ENCODE results near the gene DNER. TPM values are rescaled to one million over a fixed set of nuclear protein-coding genes. Genes with fewer than 3 reads are reported as not detected.

Gene DNER
- total and polyA plus RNA-seq, 2 experiments from 2014 or later = 4.7 to 8.8 TPM

DNA sequence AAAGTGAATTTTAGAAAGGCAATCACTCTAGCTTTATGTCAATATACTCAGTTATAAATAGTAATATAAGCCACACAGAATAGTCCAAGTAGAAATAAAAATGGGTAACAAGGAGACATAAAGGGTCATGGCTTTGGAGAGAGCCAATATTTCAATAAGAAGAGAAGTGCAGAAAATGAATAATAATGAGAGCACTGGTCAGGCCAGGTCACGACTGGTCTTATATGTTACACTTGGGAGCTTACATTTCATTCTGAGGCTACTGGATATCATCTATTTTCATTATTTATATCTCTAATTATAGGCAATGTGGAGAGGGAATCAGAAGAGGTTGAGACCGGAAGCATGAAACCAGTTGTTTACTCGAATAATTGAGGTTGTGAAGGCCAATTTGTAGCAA lies 262.5 kb downstream of the DNER start:
- Histone ChIP-seq H3K79me2 (replicated peaks; ENCODE audit: insufficient read depth) (no peaks in the 10 kb centered on the region), H3K27ac (ENCODE audit: low read depth) (no peak overlapping the region), H3K27me3 (ENCODE audit: insufficient read depth) (no peaks in the 10 kb centered on the region), H3K4me1 (ENCODE audit: insufficient read depth) (no peaks in the 10 kb centered on the region), H2AFZ (no peak overlapping the region), H3K36me3 (ENCODE audit: insufficient read depth) (no peaks in the 10 kb centered on the region), H3K9me2 (ENCODE audit: insufficient read depth) (no peaks in the 10 kb centered on the region), H3F3A (replicated peaks; ENCODE audit: low read depth) (no peaks in the 10 kb centered on the region), H3K4me3 (no peak overlapping the region), H3K4me2 (no peak overlapping the region), H4K20me1 (replicated peaks; ENCODE audit: insufficient read depth) (no peaks in the 10 kb centered on the region)
- H3K4me1 Mint-ChIP-seq = no peaks in the 10 kb centered on the region
- no peak overlapping the region for H3K27ac Mint-ChIP-seq
- H3K27me3 Mint-ChIP-seq (ENCODE audit: insufficient read depth, low read depth, poor library complexity) = no peaks in the 10 kb centered on the region
- ATAC-seq (no peak), DNase-seq (ENCODE audit: low spot score) (no peak)
- TF ChIP-seq CTCF (conservative IDR thresholded peaks at IDR 0.05; ENCODE audit: low read depth in 2 of 2) = no peak
- TF ChIP-seq ZNF114 (CRISPR knock-in tag; IDR thresholded peaks at IDR 0.05) = no peak
- no peak for TF ChIP-seq NANOG (IDR thresholded peaks at IDR 0.05; ENCODE audit: borderline replicate concordance)
- TF ChIP-seq EZH2 (IDR thresholded peaks at IDR 0.05; ENCODE audit: low read depth, unreplicated experiment) = no peak
- no peak for TF ChIP-seq POLR2AphosphoS5 (IDR thresholded peaks at IDR 0.05; ENCODE audit: low read depth)
- TF ChIP-seq, protein P1, sequence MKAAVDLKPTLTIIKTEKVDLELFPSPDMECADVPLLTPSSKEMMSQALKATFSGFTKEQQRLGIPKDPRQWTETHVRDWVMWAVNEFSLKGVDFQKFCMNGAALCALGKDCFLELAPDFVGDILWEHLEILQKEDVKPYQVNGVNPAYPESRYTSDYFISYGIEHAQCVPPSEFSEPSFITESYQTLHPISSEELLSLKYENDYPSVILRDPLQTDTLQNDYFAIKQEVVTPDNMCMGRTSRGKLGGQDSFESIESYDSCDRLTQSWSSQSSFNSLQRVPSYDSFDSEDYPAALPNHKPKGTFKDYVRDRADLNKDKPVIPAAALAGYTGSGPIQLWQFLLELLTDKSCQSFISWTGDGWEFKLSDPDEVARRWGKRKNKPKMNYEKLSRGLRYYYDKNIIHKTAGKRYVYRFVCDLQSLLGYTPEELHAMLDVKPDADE (IDR thresholded peaks at IDR 0.05) = no peak
- no peak for TF ChIP-seq REST (IDR thresholded peaks at IDR 0.05; ENCODE audit: unreplicated experiment)
- TF ChIP-seq STAT1 (IDR thresholded peaks at IDR 0.05; ENCODE audit: unreplicated experiment) = no peak
- H3K36me3 Mint-ChIP-seq (ENCODE audit: low read depth) = no peaks in the 10 kb centered on the region
- no peak overlapping the region for H3K4me3 Mint-ChIP-seq
- peaks cover 2% of the 10 kb centered on the region; the same call in 1 of the 3 replicates for H3K9me3 Mint-ChIP-seq

DNA sequence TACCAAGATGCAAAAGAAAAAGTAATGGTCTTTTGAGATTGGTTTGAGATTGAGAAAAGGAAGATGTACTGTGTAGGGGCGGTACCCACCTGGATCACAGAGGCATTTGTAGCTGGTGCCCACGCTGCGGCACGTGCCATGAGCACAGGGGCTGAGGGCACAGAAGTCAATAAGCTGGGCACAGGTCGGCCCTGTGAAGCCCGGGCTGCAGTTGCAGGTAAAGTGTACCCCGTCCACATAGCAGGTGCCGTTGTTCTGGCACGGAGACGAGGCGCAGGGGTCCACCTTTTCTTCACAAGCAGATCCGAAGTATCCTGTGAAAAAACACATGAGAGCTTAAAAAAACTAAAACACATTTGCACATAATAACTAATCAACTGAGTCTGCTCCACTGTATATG lies 267.1 kb downstream of the DNER start:
- H3K4me1 ChIP-seq (ENCODE audit: insufficient read depth) = no peaks in the 10 kb centered on the region
- H3K27me3 Mint-ChIP-seq (ENCODE audit: insufficient read depth, low read depth, poor library complexity) = peaks cover 1% of the 10 kb centered on the region
- no peak overlapping the region for H3K4me3 Mint-ChIP-seq
- H3K4me3 ChIP-seq = no peak overlapping the region
- H3K27ac Mint-ChIP-seq = no peak overlapping the region
- no peaks in the 10 kb centered on the region for H3K27me3 ChIP-seq (ENCODE audit: insufficient read depth)
- no peak overlapping the region for H2AFZ ChIP-seq
- H3K4me2 ChIP-seq = no peak overlapping the region
- DNase-seq (ENCODE audit: low spot score) (no peak), ATAC-seq (no peak)
- H3K79me2 ChIP-seq (replicated peaks; ENCODE audit: insufficient read depth) = no peaks in the 10 kb centered on the region
- no peaks in the 10 kb centered on the region for H3K9me2 ChIP-seq (ENCODE audit: insufficient read depth)
- H4K20me1 ChIP-seq (replicated peaks; ENCODE audit: insufficient read depth) = no peaks in the 10 kb centered on the region
- no peaks in the 10 kb centered on the region for H3K36me3 ChIP-seq (ENCODE audit: insufficient read depth)
- no peaks in the 10 kb centered on the region for H3K4me1 Mint-ChIP-seq
- no peaks in the 10 kb centered on the region for H3K36me3 Mint-ChIP-seq (ENCODE audit: low read depth)
- peaks cover 2% of the 10 kb centered on the region; the same call in 1 of the 3 replicates for H3K9me3 Mint-ChIP-seq
- H3K27ac ChIP-seq (ENCODE audit: low read depth) = no peak overlapping the region
- no peaks in the 10 kb centered on the region for H3F3A ChIP-seq (replicated peaks; ENCODE audit: low read depth)
- TF ChIP-seq, protein P1 (IDR thresholded peaks at IDR 0.05) = no peak
- no peak for TF ChIP-seq CREB1 (CRISPR knock-in tag; IDR thresholded peaks at IDR 0.05; ENCODE audit: low read depth)
- TF ChIP-seq POLR2AphosphoS5 (IDR thresholded peaks at IDR 0.05; ENCODE audit: low read depth) = no peak
- TF ChIP-seq REST (IDR thresholded peaks at IDR 0.05; ENCODE audit: unreplicated experiment) = no peak

Data from GM23338 (cell line).